HL-60/S4 treated with phorbol 12-myristate 13-acetate at 8.2 ng/mL for 4 days and 3 days (cell line): ENCODE results near the gene B4GALT5.

ENCODE experiments used
- in situ Hi-C: fragments of 300-500 bp; cut with MboI; formaldehyde crosslinking; loops from 2 replicates; pipeline ENCODE4 v1.15.0; 2022; ENCODE audit warnings: low sequenced_read_pairs

B4GALT5 gene

GRCh38 chr20:49611539-49612126, 102.0 kb downstream of the B4GALT5 start:
- in situ Hi-C loops: loop anchor here (10.0 kb wide), 1 partner anchor 243 kb away; no protein-coding TSS in a partner anchor

- in situ Hi-C loops: loop anchor here (10.0 kb wide), 1 partner anchor 244 kb away; no protein-coding TSS in a partner anchor
These were observed 102.8 kb downstream of the B4GALT5 start for GRCh38 chr20:49610691-49611538.

GRCh38 chr20:49608752-49609670, 104.7 kb downstream of the B4GALT5 start:
- in situ Hi-C loops: no loop called here

- in situ Hi-C loops: no loop called here
These were observed 106.1 kb downstream of the B4GALT5 start for GRCh38 chr20:49607568-49607967.

GRCh38 chr20:49603209-49603627, 110.5 kb downstream of the B4GALT5 start:
- in situ Hi-C loops: no loop called here

- in situ Hi-C loops: no loop called here
These were observed 111.1 kb downstream of the B4GALT5 start for GRCh38 chr20:49602345-49603208.

GRCh38 chr20:49601153-49601924, 112.3 kb downstream of the B4GALT5 start:
- in situ Hi-C loops: no loop called here

- in situ Hi-C loops: no loop called here
These were observed 113.9 kb downstream of the B4GALT5 start for GRCh38 chr20:49599746-49600113.

- in situ Hi-C loops: no loop called here
These were observed 115.8 kb downstream of the B4GALT5 start for GRCh38 chr20:49597825-49598395.

- in situ Hi-C loops: no loop called here
These were observed 117.7 kb downstream of the B4GALT5 start for GRCh38 chr20:49595811-49596561.

GRCh38 chr20:49595346-49595745, 118.3 kb downstream of the B4GALT5 start:
- in situ Hi-C loops: no loop called here

- in situ Hi-C loops: no loop called here
These were observed 118.8 kb downstream of the B4GALT5 start for GRCh38 chr20:49594931-49595315.

- in situ Hi-C loops: no loop called here
These were observed 119.3 kb downstream of the B4GALT5 start for GRCh38 chr20:49594143-49594930.

GRCh38 chr20:49593466-49594142, 120.1 kb downstream of the B4GALT5 start:
- in situ Hi-C loops: no loop called here

GRCh38 chr20:49592120-49592519, 121.6 kb downstream of the B4GALT5 start:
- in situ Hi-C loops: no loop called here

- in situ Hi-C loops: no loop called here
These were observed 122.3 kb downstream of the B4GALT5 start for GRCh38 chr20:49591217-49591865.
